Embryonic facial prominence (tissue), 1 donor: Measurements from ENCODE around the gene STAMBP.
"Not testable (repeated sequence)": the region's sequence is repeated elsewhere in the genome, so short reads cannot be mapped to it uniquely, and the experiment has no call there.

Experiments
- DNase-seq: peaks from one replicate; pipeline ENCODE4 v3.0.0-alpha.2; 2016; ENCODE audit errors: extremely low spot score

Gene STAMBP

GRCh38 chr2:73887596-73888353, 59.0 kb downstream of the STAMBP start:
- not testable (repeated sequence) for DNase-seq

- no peak for DNase-seq
Measured at GRCh38 chr2:73888388-73888787, 59.6 kb downstream of the STAMBP start.

DNA sequence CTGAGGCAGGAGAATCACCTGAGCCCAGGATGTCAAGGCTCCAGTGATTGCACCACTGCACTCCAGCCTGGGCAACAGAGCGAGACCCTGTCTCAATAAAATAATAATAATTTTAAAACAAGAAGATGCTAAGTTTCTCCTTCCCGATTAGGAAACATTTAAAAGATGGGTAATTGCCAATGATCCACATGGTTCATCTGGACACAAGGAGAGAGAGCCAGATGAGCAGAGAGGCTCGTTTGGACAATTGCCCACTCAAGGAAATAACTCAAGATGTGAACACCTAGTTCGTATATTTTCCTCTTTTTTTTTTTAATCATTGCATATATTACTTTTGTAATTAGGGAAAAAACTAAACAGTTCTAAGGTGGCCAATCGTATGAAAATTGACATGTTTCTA, 60.4 kb downstream of the STAMBP start:
- DNase-seq: no peak

GRCh38 chr2:73890301-73891092, 61.7 kb downstream of the STAMBP start:
- DNase-seq: no peak

- no peak for DNase-seq
Measured at GRCh38 chr2:73891276-73891901, 62.6 kb downstream of the STAMBP start.

GRCh38 chr2:73892631-73893329, 64.0 kb downstream of the STAMBP start, which contains the start of gene ACTG2:
ACTG2 (plus strand) TSS chr2:73893008; CDS start chr2:73901312, 8,304 bp downstream.
- DNase-seq: no peak

DNA sequence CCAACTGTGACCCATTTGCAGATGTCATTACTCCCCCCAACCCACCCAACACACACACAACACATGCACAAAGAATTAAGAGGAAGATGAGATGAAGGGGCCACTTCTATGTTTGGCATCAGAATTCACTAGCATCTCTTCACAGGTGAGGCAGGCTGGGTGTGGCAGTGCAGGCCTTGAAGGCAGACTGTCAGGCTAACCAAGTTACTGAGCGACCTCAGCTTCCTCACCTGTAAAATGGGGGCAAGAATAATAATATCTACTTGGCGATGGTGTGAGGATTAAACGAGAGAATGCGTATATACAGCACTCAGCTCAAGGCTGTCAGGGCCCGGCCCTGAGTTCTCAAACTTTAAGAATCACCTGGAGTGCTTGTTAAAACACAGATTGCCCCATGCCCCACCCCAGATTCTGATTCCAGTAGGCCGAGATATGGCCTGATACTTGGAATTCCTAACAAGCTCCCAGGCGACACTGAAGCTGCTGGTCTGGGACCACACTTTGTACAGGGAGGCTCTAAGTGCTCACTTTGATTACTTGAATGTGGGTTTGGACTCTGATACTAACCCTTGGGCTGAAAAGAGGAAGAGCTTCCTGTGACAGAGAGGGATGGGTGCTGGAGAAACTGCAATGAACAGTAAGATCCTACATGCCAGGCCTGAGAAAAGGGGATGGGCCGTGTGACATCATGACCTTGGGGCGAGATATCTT, 65.2 kb downstream of the STAMBP start:
- DNase-seq: no peak

DNA sequence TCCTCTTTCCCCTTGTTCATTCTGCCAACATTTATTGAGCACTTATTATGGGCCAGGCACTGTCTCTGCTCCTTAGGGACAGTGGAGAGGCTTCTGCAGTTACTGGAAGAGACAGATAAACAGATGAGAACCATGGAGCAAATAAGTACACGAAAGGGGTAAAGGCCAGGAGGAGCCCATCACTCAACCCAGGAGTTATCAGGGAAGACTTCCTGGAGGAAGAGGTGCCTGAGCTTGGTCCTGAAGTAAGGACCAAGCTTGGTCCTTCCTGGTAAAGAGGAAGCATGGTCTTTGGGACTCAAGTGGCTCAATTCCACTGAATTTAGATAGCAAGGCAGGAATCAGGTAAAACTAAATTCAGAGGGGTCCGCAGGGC, 65.7 kb downstream of the STAMBP start:
- no peak for DNase-seq

GRCh38 chr2:73894877-73895276, 66.1 kb downstream of the STAMBP start:
- DNase-seq: no peak

DNA sequence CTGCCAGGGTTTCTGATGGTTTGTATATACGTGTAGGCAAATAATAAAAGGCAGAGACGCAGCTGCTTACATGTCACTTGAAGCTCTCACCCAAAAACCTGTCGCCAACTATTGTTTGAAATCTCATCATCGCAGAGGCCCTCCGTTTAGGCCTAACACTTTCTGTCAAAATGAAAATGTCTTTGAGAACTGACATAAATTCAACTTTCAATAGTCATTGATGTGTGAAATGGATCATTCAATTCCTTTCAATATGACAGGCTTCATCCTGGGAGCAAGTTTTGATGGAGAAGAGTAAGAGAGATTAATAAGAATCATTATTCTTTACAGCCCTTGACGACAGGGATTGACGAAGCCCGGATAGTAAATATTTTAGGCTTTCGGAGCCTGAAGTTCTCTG, 66.7 kb downstream of the STAMBP start:
- no peak for DNase-seq

GRCh38 chr2:73896362-73897239, 67.8 kb downstream of the STAMBP start:
- peak; percentile 60 for DNase-seq

DNA sequence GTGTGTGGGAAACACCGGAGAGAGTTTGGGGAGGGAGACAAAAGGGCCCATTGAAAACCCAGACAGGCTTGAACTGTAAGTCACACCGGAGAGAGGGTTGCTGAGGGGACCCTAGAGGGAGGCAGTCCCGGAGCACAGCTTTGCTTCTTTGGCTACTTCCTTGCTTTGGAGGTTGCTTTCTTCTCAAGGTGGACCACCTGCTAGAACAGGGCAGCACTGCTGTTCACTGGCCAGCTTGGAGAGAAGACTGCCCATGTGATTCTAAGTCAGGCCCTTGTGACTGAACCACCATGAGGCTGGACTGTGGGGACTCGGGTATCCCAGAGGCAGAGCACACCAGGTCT, 68.5 kb downstream of the STAMBP start:
- no peak for DNase-seq

DNA sequence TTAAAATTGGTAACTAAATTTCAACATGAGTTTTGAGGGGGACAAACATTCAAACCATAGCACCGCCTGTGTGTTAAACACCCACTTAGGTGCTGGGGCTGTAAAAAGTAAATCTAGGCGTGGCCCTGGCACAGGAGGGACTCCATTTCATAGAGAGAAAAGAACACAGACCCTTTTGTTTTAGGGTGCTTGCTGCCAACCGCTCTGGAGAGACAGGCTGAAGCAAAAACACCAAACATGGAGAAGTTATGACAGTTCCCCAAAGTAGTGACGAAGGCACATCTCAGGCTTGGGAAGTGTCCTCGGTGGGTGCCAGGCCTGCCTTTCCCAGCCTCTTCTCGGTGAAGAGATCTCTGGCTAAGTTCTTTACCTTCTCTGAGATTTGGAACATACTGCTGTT, 69.2 kb downstream of the STAMBP start:
- no peak for DNase-seq

GRCh38 chr2:73899801-73900336, 71.1 kb downstream of the STAMBP start:
- no peak for DNase-seq

- DNase-seq: no peak
Measured at GRCh38 chr2:73901143-73901542, 72.4 kb downstream of the STAMBP start.

GRCh38 chr2:73902284-73902683, 73.5 kb downstream of the STAMBP start:
- no peak for DNase-seq

- no peak for DNase-seq
Measured at GRCh38 chr2:73903313-73903712, 74.6 kb downstream of the STAMBP start.

GRCh38 chr2:73903949-73904613, 75.3 kb downstream of the STAMBP start:
- not testable (repeated sequence) for DNase-seq

GRCh38 chr2:73904952-73905351, 76.2 kb downstream of the STAMBP start:
- DNase-seq: no peak
